GM19468 (cell line): ENCODE measurements around the gene TRPM2.

Experiments used
- ATAC-seq: cut with Tn5 transposase; IDR thresholded peaks from one replicate; pipeline ENCODE4 v1.9.1; 2021; ENCODE audit warnings: mild to moderate bottlenecking, moderate library complexity, moderate number of reproducible peaks; ENCODE audit not compliant: unreplicated experiment; ENCODE audit errors: extremely low read depth

The TRPM2 gene

DNA sequence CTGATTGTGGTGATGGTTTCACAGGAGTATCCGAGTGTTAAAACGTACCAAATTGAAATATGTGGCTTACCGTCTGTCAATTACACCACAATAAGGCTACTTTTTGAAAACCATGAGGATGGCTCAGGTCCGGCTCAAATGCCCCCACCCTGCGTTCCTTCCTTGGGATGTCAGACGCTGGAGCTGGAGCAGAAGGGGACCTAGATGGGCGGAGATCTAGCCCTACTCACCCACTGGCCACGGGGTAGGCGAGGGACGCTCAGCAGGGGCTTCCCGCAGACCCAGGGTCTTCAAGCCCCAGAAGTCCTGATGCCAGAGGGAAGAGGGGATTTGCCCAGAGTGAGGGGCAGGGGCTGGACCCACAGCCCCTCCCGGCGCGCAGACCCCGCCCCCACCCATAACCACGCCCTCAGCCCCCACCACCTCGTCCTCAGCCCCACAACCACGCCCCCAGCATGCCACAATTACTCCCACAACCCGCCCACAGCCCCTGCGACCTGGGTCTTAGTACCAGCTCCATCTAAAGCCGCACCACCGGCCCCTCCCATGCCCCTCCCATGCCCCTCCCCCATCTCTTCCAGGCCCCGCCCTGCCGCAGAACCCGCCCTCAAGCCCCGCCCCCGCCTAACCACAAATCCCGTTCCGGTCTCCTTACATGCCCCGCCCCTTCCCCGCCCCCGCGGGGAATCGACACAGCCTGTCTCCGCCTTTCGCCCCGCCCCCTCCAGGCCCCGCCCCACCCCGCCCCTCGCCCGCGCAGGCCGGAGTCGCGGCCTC, 101.5 kb downstream of the TRPM2 start, which contains the start of gene LRRC3:
Gene LRRC3 (plus strand): TSS at position 764 of the 777 bp plus-strand sequence. CDS start 1,135 bp downstream, outside the sequence.
- ATAC-seq: no peak

DNA sequence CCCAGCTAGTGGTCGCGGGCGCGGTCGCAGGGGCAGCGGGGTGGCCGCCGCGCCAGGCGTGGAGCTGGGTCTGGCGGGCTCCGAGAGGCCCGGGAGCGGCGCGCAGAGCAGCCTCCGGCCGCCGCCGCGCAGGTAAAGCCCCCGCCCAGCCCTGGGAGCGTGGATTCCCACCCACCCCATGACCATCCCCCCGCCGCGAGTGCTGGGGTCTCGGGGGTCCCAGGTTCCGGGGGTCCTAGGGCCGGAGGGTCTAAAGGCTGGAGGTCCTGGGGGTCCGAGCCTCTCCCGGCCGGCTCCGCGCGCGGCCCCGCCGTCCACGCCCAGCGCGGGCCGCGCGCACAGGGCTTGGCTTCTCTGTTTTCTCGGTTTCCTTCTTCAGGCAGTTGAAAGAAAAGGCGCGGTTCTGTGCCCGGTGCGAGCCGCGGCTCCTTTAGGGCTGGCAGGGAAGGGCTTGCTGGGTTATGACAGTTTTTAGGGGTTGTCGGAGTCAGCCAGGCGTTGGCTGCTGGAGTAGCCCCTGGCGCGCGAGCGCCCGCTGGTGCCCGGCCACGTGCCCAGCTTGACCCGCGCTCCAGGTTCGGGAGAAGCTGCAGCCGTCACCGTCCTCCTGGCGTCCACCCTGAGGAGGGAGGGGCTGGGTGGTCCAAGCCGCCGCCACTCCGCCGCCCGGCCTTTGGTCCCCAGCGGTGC, 102.2 kb downstream of the TRPM2 start:
- no peak for ATAC-seq

DNA sequence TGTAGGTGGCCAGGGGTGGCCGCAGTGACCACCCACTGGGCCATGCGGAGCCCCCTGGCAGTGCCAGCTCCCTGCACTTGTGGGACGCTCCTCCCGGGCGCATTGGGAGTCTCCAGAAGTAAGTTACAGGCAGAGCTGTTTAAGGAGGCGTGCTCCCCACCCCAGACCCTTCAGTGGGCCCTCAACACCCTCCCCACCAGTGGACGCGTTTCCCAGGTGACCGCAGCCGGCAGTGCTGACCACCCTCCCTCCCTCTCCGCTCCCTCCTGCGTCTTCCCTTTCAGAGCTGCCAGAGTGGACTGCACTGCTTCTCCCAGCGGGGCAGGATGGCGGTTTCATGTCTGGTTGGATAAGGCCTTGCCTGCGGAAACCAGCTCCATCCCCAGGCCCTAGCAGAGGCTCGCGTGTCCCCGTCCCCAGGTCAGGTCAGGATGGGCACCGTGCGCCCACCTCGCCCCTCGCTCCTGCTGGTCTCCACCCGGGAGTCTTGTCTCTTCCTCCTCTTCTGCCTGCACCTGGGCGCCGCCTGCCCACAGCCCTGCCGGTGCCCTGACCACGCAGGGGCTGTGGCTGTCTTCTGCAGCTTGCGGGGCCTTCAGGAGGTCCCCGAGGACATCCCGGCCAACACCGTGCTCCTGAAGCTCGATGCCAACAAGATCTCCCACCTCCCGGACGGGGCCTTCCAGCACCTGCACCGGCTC, 102.9 kb downstream of the TRPM2 start:
- no peak for ATAC-seq

DNA sequence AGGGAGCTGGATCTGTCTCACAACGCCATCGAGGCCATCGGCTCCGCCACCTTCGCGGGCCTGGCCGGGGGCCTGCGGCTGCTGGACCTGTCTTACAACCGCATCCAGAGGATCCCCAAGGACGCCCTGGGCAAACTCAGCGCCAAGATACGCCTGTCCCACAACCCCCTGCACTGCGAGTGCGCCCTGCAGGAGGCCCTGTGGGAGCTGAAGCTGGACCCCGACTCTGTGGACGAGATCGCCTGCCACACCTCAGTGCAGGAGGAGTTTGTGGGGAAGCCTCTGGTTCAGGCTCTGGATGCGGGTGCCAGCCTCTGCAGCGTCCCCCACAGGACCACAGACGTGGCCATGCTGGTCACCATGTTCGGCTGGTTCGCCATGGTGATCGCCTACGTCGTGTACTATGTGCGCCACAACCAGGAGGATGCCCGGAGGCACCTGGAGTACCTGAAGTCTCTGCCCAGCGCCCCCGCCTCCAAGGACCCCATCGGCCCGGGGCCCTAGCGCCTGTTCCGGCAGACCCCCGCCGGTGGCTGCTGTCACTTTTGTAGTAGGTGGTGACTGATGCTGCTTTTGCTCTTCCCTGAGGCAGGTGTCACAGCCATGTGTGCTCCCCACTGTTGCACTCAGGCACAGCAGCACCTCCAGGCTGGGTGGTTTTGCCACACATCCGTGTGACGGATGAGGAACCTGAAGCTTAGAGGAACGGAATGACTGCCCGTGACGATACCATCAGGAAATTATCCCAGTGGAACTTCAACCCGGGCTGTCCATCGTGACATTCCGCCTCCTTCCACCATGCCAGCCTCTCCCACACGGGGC, 103.7 kb downstream of the TRPM2 start:
- ATAC-seq: no peak

DNA sequence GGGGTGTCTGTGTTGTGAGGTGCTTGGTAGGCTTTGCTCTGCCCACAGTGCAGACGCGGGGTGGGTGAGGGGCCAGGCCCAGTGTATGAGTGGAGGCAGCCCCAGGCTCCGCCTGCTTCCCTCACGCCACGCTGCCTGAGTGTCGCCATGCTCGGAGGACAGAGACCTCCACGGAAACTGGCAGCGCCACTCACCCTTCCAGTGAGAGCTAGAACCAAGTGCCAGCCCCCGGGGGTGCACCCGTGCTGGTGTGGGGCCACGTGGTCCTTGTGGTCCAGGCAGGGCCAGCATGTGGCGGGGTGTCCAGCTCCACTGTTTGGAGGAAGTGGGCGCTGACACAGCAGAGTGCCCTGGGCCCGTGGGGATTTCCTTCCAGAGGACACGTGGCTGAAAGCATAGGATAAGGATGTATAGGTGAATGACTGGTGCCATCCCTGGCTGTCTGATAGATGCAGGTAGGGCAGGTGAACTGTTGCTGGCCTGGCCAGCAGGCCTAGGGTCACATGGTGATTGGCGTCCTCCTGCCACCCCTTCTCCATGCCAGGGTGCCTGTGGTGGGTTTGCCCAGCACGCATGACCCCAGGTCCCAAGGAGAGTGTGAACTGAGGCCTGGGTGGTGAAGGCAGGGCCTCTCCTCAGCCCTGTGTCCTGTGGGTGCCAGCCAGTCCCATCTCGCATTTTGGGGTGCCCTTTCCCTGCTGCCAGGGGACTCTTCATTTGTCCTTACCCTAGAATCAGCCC, 105.7 kb downstream of the TRPM2 start:
- ATAC-seq: no peak

DNA sequence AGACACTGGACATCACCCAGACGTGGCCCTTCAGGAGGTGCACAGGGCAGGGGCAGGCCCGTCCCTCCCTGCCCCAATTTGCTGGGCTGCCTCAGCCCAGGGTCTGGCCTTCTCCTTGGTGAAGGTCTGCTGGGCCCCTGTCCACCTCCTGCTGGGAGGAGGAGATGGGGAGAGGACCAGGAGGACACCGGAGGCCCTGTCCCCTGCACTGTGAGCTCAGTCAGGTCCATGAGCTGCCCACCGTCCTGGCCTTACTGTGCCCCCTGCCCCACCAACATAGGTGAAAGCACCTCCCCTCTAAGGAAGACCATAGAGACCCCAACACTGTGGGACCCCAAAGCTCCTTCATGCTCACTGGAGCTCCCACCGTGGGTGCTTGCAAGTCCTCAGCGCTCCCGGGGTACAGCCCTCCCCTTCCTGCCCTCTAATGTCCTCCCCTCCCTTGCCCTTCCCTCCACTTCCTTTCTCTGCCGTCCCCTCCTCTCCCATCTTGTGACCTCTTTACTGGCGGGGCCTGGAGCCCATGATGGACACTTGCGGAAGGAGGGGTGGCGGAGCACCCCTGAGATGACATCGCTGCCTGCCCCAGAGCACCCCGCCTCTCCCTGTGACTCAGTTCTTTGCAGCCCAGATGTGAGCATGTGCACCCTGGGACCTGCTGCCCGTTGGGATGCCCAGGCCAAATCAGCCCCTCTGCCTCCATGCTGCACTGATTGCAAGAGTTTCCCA, 106.5 kb downstream of the TRPM2 start:
- ATAC-seq: no peak

DNA sequence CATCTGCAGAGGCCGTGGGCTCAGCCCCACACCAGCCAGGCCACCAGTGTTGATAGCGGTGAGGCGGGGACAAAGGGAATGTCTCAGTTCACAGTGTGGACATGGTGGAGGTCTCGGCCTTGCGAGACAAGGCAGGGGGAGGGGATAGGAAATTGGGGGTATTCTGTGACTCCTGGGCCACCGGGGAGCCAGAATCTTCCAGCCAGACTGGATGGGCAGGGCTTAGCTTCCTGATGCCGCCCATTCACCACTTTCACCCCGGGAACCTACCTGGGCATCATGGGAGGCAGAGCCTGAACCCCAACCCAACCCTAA, 107.0 kb downstream of the TRPM2 start:
- ATAC-seq: no peak

DNA sequence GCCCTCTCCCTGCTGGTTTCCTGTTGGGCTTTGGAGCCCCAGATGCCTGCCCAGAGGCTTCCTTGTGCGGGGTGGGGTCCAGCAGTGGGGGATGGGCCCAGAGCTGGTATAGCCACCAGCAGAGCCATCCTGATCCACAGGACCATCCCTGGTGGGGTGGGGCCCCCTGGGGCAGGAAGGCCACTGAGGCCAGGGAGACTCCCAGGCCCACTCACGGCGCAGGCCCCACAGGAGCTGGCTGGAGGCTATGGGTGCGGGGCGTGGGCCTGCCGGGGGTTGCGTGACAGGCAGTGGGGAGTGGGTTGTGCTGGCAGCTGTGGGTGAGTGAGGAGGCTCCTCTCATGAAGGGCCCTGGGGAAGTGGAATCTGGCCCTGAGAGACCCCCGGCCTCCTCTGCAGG, 107.6 kb downstream of the TRPM2 start:
- ATAC-seq: no peak

DNA sequence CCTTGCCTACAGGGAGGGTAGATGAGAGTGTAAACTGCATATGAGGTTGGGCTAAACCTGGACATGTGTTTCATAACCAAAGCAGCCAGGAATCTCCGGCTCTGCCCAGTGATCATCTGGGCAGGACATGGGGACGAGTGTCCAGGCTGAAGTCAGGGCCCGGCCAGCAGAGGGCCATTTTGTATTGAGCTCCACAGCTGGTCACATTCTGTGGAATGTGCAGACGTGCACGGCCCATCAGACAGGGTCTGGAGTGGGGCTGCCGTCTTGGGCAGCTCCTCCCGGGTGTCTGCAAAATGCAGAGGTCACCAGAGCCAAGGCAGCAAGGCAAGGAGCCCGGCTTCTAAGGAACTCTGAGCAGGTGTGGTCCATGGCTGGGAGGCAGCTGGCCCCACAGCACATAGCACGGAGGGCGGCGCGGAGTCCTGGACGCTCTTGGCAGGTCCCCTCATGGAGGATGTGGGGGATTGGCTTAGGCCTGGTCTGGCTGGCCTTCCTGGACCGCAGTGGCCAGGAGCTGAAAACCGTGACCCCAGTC, 108.1 kb downstream of the TRPM2 start:
- no peak for ATAC-seq

DNA sequence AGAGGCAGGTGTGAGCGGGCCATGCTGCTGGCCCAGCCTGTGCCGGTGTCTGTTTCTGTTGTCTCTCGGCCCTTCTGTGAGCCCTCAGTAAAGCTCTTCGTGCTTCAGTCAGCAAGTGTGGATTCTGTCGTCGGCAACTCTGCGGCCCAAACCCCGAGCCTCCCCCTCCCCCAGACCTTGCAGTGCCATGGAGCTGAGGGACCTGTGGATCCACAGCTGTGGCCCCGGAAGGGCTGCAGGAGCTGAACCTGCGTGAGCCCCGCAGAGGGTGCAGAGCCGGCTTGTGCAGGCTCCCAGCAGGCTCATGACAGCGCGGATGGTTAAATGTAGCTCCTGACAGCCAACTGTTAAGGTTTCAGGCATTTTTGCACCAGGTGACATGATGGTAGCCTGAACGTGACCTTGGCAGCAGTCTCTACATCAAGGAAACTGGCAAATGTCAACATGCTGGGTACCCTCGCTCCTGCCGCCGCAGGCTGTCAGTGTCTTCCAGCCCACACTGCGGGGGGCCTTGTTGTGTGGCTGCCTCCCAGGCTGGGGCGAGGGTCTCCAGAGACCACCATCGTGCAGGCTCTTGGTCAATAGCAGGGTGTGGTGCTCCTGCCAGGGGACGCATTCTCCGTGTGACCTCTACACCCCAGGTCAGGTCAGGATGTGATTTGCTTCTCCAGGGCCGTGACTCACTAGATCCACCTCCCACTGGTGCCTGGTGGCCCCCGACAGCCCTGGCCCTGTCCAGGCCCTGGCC, 108.8 kb downstream of the TRPM2 start:
- no peak for ATAC-seq

DNA sequence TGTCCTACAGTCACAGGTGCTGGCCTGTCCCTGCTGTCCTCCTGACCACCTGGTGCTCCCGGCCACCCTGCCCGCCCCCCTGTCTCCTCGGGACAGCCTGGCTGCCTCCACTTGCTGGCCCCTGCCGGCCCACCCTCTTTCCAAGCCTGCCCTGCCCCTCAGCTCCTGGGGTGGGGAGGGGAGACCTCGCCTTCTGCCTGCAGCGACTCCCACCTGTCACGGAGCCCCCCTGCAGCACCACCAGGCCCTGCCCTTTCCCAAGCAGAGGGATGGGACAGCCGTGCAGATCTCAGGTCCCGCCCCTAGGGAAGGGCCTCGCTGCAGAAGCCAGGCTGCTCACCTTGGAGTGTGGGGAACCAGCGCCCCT, 109.4 kb downstream of the TRPM2 start:
- no peak for ATAC-seq

DNA sequence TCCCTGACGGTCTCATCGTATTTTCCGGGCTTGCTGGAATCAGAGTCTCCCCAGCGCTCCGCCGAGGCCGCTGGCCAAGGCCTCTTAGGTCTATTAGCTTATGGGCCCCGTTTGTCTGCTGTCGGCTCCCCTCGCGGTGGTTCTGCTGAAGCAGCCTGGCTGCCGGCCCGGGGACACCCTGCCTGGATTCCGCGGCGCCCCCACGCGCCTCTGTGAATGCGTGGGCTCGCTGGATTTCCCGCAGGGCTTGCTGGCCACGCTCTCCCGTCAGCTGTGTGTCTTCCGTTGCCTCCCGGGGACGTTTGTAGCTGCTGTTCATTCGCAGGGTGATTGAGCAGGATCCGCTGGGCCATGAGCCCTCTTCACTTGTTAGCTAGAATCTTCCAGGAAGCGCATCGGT, 110.3 kb downstream of the TRPM2 start:
- no peak for ATAC-seq

DNA sequence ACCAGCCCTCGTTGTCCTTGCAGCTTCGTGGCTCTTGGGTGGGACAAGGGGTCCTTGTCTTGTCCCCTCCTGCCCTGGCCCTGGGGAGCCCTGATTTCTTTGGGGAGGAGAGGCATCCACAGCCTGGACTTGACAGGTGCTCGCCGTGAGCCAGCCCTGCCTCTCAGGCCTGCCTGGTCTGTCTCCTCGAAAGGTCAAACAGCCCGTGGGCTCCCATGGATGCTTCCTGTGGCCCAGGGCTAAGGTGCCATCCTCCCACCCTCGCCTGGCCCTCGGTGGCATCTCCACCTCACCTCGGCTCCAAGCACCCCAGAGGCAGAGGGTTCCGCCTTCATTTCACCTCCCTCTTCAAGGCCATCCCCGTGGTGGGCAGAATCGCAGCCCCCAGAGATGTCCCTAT, 110.9 kb downstream of the TRPM2 start:
- ATAC-seq: no peak

DNA sequence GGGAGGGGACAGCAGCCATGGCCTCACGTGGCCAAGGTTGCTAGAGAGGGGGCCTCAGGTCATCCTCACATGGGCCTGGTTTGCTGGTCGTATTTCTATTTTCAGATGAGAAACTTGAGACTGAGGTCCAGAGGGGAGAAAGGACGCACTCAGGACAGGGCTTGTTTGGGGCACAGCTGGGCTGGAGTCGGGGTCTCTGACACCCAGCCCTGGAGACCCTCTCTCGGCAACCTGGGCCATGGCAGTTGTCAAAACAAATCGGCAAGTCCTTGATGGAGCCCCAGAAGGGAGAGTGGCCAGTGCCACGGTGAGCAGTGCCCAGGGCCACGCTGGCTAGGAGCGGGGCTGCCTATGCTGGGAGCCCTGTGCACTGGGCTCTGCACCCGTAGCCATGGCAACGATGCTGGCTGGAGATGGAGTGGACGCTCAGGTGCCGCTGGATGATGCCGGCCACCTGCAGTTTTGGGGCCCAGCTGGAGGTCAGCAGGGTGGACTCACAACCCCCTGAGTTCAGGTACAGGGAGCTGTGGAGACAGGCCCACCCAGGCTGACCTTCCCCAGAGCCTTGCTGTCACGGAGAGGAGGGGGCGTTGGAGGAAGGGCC, 113.0 kb downstream of the TRPM2 start:
- no peak for ATAC-seq

DNA sequence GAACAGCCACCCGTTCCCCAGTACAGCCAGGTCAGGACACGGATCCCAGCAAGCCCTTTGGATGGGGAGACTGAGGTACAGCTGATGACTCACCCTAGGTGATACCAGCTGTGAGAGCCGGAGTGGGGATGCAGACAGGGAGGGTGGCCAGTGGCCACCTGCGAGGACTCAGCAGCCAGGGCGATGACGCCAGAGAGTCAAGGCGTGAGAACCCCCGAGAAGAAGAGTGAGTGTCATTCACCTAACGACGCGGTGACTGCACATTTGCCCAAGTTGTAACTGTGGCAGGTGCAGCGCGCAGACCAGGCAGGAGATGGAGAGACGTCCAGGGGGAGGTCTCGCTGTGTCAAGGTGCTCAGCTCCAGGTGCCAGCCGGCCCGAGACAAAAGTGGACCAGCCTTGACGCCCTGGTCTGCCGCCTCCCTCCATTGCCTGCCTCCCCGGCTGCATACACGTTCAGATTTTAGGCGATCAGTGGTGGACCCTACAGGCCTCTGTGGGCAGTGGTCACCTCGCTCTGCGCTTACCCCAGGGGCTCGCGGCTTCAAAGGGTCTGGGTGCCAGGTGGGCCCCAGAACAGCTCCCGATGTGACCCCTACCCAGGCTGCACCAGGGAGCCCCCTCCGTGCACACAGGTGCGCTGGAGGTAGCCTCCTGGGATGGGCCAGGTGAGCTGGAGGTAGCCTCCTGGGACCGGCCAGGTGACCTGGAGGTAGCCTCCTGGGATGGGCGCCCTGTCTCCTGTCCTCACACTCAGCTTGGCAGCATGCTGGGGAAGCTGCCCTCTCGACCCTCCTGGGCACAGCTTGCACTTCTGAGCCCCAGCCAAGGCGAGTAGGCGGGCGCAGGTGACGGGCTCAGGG, 113.8 kb downstream of the TRPM2 start:
- no peak for ATAC-seq

DNA sequence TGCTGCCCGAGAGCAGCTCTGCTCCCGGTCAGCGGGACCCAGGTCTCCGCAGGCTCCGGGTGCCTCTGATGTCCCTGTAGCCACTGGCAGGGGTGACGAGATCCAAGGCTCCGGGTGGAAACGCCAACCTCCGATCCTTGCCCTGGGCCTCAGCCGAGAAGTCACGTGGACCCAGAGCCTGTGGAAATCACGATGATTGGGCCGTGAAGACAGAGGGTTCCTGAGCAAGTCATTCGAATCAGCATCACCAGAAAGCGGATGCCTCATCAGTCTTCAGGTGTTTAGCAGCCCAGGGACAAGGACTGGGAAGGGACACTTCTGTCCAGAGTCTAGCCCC, 114.4 kb downstream of the TRPM2 start:
- no peak for ATAC-seq

DNA sequence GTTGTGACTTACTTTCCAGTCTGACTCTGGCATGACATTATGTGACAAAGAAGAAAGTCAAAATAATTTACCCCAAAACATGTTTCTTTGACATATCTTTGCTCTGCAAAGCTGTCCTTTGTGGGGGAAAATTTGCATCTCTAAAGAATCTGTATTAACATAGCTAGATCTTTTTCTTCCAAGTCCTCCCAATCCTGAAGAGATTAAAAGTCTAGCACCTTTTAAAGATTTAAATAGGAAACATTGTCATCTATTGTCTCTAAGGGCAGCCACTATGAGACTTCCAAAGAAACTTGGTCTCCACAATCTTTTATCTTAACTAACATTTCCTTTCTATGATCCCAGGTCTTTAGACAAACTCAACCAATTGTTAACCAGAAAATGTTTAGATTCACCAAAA, 117.9 kb downstream of the TRPM2 start:
- no peak for ATAC-seq
